Muscle of leg (tissue), 11 donors: ENCODE data around the gene ADGRD1. TPM values are rescaled to one million over a fixed set of nuclear protein-coding genes. Genes with fewer than 3 reads are reported as not detected.
A peak's percentile ranks its signal among the peaks of the same experiment; 100 is the strongest.

Experiments
- DNase-seq: peaks from one replicate; pipeline ENCODE4 v3.0.0; 2013
- H3K27ac ChIP-seq: one replicate; pipeline ENCODE4 v1.5.1; 2013; ENCODE audit warnings: mild to moderate bottlenecking, low read length, control low read depth
- H3K27me3 ChIP-seq: one replicate; pipeline ENCODE4 v1.6.1; 2013; ENCODE audit warnings: low read length; ENCODE audit not compliant: control insufficient read depth, insufficient read depth
- H3K36me3 ChIP-seq: one replicate; pipeline ENCODE4 v1.6.1; 2013; ENCODE audit warnings: low read length; ENCODE audit not compliant: control insufficient read depth, insufficient read depth
- H3K4me1 ChIP-seq: one replicate; pipeline ENCODE4 v1.6.1; 2013; ENCODE audit warnings: low read length; ENCODE audit not compliant: control insufficient read depth, insufficient read depth
- H3K4me3 ChIP-seq: one replicate; pipeline ENCODE4 v1.5.1; 2013; ENCODE audit warnings: low read length, control low read depth
- H3K9me3 ChIP-seq: replicated peaks from 2 replicates; pipeline ENCODE4 v1.6.1; 2013; ENCODE audit warnings: low read depth, low read length; ENCODE audit not compliant: control insufficient read depth
- WGBS: methylation state at CpG from one replicate; pipeline ENCODE4 v1.1.5; 2013; ENCODE audit warnings: missing lambda C conversion rate; ENCODE audit not compliant: insufficient coverage; 5-methylcytosine and 5-hydroxymethylcytosine counted together
- polyA plus RNA-seq, 8 donors: library from polyadenylated mRNA; unstranded; fragments of 120-200 nt; gene quantifications; one replicate each; pipeline versions ENCODE4 v1.2.1 to v1.2.3, GENCODE V29; 2013; ENCODE audit warnings: inconsistent platforms in 1 of 8, low replicate concordance in 1 of 8; ENCODE audit not compliant: insufficient read length in 8 of 8, insufficient read depth in 1 of 8
- total RNA-seq: library from RNA; stranded (reverse); fragments of 120-200 nt; gene quantifications from one replicate; pipeline ENCODE4 v1.2.4, GENCODE V29; 2013

Gene ADGRD1
- total and polyA plus RNA-seq, 9 donors: 4.9 to 14.7 (median 10.6) TPM

GRCh38 chr12:131020326-131021153 is 66.8 kb downstream of the ADGRD1 start:
- WGBS: 75% methylated on average over 11 of the region's 13 CpGs
- peak; percentile 65 for DNase-seq
- H3K36me3 ChIP-seq: no peaks in the 10 kb centered on the region
- H3K27me3 ChIP-seq: peaks cover 7% of the 10 kb centered on the region
- peaks cover 5% of the 10 kb centered on the region for H3K4me1 ChIP-seq
- no peaks in the 10 kb centered on the region for H3K9me3 ChIP-seq
- H3K4me3 ChIP-seq: no peak overlapping the region
- H3K27ac ChIP-seq: no peak overlapping the region

DNA sequence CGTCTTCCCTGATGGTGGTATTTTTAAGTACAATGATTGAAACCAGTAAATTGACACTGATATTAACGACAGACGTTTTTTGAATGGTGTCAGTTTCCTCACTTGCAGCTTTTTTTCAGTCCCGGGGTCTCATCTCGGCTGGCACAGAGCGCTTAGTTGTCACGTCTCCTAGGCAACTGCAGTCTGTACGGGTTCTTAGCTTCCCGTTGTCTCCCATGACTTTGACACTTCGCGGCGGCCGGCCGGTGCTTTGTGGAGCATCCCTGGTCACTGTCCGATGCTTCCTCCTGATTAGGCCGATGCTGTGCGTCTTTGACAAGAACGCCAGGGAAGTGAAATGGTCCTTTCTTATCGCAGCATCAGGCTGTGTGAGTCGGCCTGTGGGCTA is 67.4 kb downstream of the ADGRD1 start:
- H3K4me3 ChIP-seq: no peak overlapping the region
- H3K27me3 ChIP-seq: peaks cover 7% of the 10 kb centered on the region
- WGBS: 78% methylated on average over 17 of the region's 20 CpGs
- no peak for DNase-seq
- peaks cover 5% of the 10 kb centered on the region for H3K4me1 ChIP-seq
- no peaks in the 10 kb centered on the region for H3K36me3 ChIP-seq
- H3K27ac ChIP-seq: no peak overlapping the region
- H3K9me3 ChIP-seq: no peaks in the 10 kb centered on the region

DNA sequence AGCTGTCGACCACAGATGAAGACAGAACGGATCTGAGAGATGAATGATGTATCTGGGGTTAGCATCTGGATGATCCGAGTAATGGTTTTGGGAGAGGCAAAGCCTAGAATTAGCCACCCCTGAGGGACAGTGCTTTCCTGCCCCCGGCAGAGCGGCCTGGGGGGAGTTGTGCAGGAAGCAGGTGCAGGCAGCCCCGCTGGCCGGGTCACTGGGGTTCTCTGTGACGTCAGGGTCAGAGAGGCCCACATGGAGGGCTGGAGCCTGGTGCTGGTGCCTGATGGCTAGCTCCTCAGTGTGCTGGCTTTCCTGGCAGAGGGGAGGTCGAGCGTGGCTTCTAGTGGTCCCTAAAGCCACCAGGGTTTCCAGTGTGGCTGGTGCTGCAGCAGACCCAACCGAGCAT is 70.3 kb downstream of the ADGRD1 start:
- 54% methylated on average over 11 of the region's 11 CpGs for WGBS
- Histone ChIP-seq H3K36me3 (no peaks in the 10 kb centered on the region), H3K9me3 (no peaks in the 10 kb centered on the region), H3K4me1 (peaks cover 5% of the 10 kb centered on the region), H3K27ac (no peak overlapping the region), H3K4me3 (no peak overlapping the region), H3K27me3 (peaks cover 7% of the 10 kb centered on the region)
- no peak for DNase-seq

DNA sequence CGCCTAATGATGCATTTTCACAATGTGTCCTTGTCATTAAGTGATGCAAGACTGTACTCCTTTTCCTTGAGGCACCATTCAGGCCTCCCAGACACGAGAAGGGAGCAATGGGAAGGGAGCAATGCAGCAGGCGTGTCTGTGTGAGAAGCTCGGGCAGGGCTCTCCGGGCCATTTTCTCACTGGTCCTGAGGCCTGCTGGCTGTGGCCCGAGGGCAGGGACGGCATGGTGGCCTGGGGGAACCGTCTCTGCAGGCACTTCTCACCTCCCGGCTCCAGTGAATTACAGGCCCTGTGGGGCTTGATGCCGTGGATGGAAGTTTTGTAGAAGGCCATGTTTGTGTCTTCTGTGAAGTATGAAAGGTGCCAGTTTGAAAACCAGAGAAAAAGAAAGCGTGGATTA is 71.0 kb downstream of the ADGRD1 start:
- Histone ChIP-seq H3K9me3 (no peaks in the 10 kb centered on the region), H3K27ac (no peak overlapping the region), H3K36me3 (no peaks in the 10 kb centered on the region), H3K27me3 (peaks cover 10% of the 10 kb centered on the region), H3K4me1 (peaks cover 5% of the 10 kb centered on the region), H3K4me3 (no peak overlapping the region)
- WGBS: 63% methylated on average over 11 of the region's 11 CpGs
- no peak for DNase-seq

- no peak overlapping the region for H3K4me3 ChIP-seq
- H3K27me3 ChIP-seq: peaks cover 10% of the 10 kb centered on the region
- no peak overlapping the region for H3K27ac ChIP-seq
- H3K9me3 ChIP-seq: no peaks in the 10 kb centered on the region
- H3K36me3 ChIP-seq: no peaks in the 10 kb centered on the region
- DNase-seq: no peak
- WGBS: 60% methylated on average over 4 of the region's 11 CpGs
- H3K4me1 ChIP-seq: peaks cover 5% of the 10 kb centered on the region
Measured at GRCh38 chr12:131025234-131025633, 71.5 kb downstream of the ADGRD1 start.

GRCh38 chr12:131025939-131026702 is 72.4 kb downstream of the ADGRD1 start:
- WGBS: 75% methylated on average over 23 of the region's 23 CpGs
- no peaks in the 10 kb centered on the region for H3K36me3 ChIP-seq

GRCh38 chr12:131026754-131027153 is 73.0 kb downstream of the ADGRD1 start:
- Histone ChIP-seq H3K4me1 (no peaks in the 10 kb centered on the region), H3K27ac (no peak overlapping the region), H3K27me3 (peaks cover 8% of the 10 kb centered on the region), H3K36me3 (no peaks in the 10 kb centered on the region), H3K9me3 (no peaks in the 10 kb centered on the region), H3K4me3 (no peak overlapping the region)
- no peak for DNase-seq
- 64% methylated on average over 5 of the region's 11 CpGs for WGBS

More at GRCh38 chr12:131025939-131026702, 72.4 kb downstream of the ADGRD1 start:
- Histone ChIP-seq H3K4me3 (no peak overlapping the region), H3K27ac (no peak overlapping the region), H3K27me3 (peaks cover 8% of the 10 kb centered on the region), H3K4me1 (no peaks in the 10 kb centered on the region), H3K9me3 (no peaks in the 10 kb centered on the region)
- DNase-seq: no peak

DNA sequence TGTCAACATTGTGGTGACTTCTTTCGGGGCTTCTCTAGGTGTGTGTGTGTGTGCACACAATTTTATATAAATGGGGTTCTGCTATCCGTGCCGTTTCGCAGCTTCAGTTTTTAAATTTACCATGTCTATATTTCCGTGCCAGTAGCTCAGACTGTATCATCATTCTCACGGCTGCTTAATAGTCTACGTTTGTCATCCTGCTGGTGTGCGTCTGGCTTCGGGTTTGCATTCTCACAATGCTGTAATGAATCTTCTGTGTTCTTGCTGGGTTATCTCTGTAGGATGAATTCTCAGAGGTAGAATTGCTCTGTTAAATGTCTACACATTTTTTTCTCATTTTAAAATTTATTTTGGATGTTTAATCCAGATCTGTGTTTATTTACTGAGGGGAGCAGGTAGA is 73.6 kb downstream of the ADGRD1 start:
- peaks cover 10% of the 10 kb centered on the region for H3K27me3 ChIP-seq
- H3K4me1 ChIP-seq: no peaks in the 10 kb centered on the region
- no peak overlapping the region for H3K4me3 ChIP-seq
- H3K27ac ChIP-seq: no peak overlapping the region
- H3K9me3 ChIP-seq: no peaks in the 10 kb centered on the region
- no peak for DNase-seq
- H3K36me3 ChIP-seq: no peaks in the 10 kb centered on the region
- 71% methylated on average over 6 of the region's 9 CpGs for WGBS

- Histone ChIP-seq H3K4me3 (no peak overlapping the region), H3K36me3 (no peaks in the 10 kb centered on the region), H3K27ac (no peak overlapping the region), H3K4me1 (no peaks in the 10 kb centered on the region), H3K27me3 (peaks cover 7% of the 10 kb centered on the region), H3K9me3 (no peaks in the 10 kb centered on the region)
- no peak for DNase-seq
- 66% methylated on average over 11 of the region's 20 CpGs for WGBS
Measured at GRCh38 chr12:131027876-131028586, 74.3 kb downstream of the ADGRD1 start.
